HG03025 (cell line): ENCODE measurements around the gene DPM2.

ENCODE experiments used
- ATAC-seq: cut with Tn5 transposase; IDR thresholded peaks from one replicate; pipeline ENCODE4 v1.9.1; 2021; ENCODE audit warnings: mild to moderate bottlenecking, moderate library complexity; ENCODE audit not compliant: unreplicated experiment, low FRiP score

The DPM2 gene

GRCh38 chr9:127921557-127922120 lies 16.0 kb downstream of the DPM2 start:
- no peak for ATAC-seq

DNA sequence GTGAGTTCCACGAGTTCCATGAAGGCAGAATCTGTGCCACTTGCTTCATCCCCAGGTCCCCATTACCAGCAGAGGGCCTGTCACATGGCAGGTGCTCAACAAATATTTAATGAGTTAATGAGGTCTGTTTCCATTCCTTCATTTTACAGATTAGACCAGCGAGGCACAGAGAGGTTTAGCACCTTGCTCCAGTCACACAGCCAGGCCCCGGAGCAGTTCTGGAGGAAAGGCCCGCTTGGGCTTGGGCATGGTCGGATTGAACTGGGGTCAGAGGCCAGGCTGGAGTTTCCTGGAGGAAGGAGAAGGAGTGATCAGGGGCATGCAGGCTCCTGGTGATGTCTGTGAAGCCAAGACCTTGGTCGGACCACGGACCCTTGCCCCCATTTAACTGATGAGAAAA lies 16.9 kb downstream of the DPM2 start:
- ATAC-seq: no peak

GRCh38 chr9:127919253-127919815 lies 18.3 kb downstream of the DPM2 start:
- no peak for ATAC-seq

DNA sequence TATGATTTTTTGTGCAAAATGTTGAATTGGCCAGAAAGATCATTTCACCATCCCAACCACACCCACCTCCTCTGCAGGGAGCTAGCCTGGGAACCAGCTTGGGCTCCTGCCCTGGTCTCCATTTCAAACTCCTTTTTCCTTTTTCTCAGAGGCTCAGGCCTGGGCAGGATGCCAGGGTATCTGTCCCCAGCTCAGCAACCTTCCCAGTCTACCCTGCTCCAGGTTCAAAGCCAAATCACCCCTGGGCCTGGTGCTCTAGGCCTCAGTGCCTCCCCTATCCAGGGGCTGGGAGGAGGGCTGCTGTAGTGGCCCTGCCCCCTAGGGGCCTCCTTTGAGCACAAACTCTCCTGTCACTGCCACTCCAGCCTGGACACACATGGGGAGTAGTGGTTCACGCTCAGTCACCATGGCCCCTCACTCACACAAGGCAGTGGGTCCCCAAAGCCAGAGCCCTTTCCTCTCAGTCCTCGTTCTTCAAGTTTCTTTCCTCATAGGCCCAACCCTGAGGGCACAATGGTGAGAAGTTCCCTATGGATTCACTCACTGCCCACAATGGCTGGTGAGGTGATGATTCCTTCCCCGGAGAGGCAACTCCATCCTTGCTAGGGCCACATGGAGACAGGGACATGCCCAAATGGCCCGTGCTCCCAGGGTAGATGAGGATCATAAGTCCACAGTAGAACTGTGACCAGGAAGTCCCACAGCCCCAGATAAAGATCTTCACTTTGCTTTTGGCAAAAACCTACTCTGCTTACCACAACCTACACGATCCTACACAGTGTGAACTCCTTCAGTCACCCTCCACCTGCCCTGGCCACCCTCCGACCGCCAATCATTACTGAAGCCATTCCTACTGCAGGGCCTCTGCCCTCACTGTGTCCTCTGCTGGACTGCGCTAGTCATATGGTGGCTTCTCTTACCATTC lies 19.2 kb downstream of the DPM2 start:
- no peak for ATAC-seq

- ATAC-seq: no peak
These were observed 20.1 kb downstream of the DPM2 start for GRCh38 chr9:127917603-127918002.

DNA sequence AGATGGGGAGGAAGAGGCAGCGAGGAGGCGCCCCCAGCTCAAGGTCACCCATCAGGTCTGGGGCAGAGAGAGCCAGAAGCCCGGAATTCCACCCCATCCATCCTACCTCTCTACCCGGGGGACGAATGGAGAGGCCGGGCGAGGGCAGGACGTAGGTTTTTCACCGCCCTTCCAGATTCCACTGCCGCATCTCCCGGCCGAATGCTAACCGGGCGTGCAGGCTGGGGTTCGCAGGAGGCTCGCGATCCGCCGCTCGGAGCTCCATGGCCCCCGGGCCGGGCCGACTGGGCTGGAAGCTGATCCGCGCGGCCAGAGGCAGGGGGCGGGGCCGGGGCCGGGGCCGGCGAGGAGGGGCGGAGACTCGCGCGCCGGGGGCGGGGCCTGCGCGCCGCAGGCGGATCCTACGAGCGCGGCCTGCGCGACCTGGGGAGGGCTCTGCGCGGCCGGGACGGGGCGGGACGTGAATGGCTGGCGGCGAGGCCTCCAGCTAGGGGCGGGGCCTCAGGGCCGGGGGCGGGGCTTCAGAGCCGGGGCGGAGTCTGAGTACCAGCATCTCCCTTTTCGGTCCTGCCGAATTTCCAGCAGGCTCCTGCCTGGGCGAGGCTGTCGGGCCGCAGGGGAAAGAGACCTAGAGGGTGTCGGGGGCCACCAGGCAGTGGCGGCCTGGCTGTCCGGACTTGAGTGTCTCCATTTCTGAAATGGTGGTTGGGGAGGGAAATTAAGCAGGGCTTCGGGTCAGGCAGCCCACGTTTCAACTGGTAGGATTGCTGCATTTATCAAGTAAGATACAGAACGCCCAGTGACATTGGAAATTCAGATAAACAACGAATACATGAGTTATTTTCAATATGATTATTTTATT lies 20.7 kb downstream of the DPM2 start, which contains the start of gene ST6GALNAC4:
ST6GALNAC4 (minus strand) TSS at position 322 of the 862 bp plus-strand sequence. CDS start 622 bp downstream, outside the sequence.
- ATAC-seq: peak; percentile 45

- no peak for ATAC-seq
These were observed 21.6 kb downstream of the DPM2 start for GRCh38 chr9:127915801-127916719.

GRCh38 chr9:127915325-127915752 lies 22.3 kb downstream of the DPM2 start:
- ATAC-seq: no peak

DNA sequence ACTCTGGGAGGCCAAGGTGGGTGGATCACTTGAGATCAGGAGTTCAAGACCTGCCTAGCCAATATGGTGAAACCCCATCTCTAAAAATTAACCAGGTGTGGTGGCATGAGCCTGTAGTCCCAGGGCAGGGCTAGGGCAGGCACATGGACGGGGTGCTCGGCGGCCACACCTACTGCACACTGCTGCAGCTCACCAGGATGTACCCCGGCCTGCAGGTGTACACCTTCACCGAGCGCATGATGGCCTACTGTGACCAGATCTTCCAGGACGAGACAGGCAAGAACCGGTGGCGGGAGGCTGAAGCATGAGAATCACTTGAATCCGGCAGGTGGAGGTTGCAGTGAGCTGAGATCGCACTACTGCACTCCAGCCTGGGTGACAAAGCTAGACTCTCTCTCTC lies 24.0 kb downstream of the DPM2 start:
- no peak for ATAC-seq

GRCh38 chr9:127912882-127913281 lies 24.8 kb downstream of the DPM2 start:
- ATAC-seq: no peak

GRCh38 chr9:127912296-127912695 lies 25.4 kb downstream of the DPM2 start:
- no peak for ATAC-seq

DNA sequence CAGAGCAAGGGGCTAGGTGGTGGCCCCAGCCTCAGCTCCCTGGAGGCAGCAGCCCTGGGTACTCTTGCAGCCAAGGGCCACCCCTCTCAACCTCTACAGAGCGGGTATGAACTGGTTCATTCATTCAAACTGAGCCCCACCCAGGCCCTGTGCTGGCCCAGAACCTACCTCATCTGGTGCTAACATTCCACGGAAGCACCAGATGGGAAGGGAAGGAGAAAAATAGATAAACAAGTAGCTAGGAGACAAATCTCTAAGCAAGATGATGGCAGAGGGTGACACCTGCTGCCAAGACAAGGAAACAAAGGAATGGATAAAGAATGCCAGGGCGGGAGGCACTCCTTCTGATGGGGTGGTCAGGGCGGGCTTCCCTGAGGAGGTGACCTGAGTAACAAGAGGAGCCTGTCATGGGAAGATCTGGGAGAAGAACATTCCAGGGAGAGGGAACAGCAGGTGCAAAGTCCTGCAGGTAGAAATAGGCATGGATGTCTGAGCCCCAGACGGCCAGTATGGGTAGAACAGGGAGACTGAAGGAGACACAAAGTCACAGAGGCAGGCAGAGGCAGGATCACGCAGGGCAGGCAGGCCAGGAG lies 26.9 kb downstream of the DPM2 start:
- no peak for ATAC-seq

GRCh38 chr9:127909839-127910273 lies 27.8 kb downstream of the DPM2 start:
- ATAC-seq: no peak

DNA sequence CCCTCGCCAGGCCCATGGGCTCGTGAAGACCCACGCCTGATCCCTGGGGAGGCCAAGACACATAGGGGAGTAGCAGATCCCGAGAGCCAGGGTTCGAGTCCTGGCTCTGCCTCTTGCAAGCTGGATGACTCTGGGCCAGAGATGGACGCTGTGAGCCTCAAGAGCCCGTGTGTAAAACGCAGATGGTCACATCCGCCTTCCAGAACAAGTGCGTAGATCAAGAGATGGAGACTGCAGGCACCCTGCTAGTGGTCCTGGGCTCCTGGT lies 29.1 kb downstream of the DPM2 start:
- no peak for ATAC-seq

GRCh38 chr9:127907867-127908659 lies 29.6 kb downstream of the DPM2 start:
- no peak for ATAC-seq

DNA sequence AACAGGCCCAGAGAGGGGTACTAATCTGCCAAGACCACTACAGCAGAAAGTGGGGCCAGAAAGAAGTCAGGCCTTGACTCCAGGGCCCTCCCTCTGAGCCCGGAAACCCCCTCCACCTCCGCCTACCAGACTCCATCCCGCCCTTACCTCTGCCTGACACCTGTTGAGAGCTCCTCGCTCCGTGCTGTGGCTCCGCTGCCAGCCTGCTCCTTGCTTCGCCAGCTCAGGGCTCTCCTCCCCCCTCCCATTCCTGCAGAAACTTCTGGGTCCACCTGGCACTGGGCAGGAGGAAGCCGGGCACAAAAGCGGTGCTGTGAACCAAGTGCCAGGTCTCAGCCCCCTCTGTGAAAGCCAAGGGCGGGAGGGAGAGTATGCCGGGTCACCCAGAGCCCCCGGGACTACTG lies 31.9 kb downstream of the DPM2 start:
- ATAC-seq: no peak

- no peak for ATAC-seq
These were observed 32.5 kb downstream of the DPM2 start for GRCh38 chr9:127905004-127905728.

DNA sequence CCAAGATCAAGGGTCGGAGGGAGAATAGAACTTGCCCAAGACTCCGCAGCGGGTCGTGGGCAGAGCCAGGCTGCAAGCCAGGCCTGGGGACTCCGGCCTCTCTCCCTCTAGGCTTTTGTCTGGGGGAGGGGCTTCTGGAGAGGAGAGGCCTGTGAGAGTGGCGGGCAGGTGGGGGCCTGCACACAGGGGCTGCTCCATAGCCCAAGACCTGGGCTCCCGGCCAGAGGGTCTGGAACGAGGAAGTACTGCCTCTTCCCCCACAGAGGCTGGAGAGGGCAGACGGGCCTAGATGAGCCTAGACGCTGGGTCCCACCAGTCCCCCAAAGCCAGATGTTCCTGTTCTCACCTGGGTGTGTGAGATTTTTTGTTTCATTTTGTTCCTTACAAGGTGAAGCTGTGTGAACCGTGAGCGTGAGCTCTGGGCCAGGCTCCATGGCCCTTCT lies 33.1 kb downstream of the DPM2 start:
- no peak for ATAC-seq
